Measurements from ENCODE around the gene ARL4A. TPM values are rescaled to one million over a fixed set of nuclear protein-coding genes. Genes with fewer than 3 reads are reported as not detected.
A peak's percentile ranks its signal among the peaks of the same experiment; 100 is the strongest.
"Not testable (repeated sequence)": the region's sequence is repeated elsewhere in the genome, so short reads cannot be mapped to it uniquely, and the experiment has no call there.

The ARL4A gene, protein sequence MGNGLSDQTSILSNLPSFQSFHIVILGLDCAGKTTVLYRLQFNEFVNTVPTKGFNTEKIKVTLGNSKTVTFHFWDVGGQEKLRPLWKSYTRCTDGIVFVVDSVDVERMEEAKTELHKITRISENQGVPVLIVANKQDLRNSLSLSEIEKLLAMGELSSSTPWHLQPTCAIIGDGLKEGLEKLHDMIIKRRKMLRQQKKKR
- 10 to 100 TPM; 18.9 to 37.6 (median 27.3) TPM for polyA plus RNA-seq (ENCODE audit: insufficient read length in 10 of 10)
- long read RNA-seq, donor 1, transcript ARL4A-206 (2 exons, 845 nt) = major isoform, 7 of 10 reads
- long read RNA-seq, donor 1, partial matches to known transcripts = 0 of 10 reads
- long read RNA-seq, donor 1, other reads (novel, unspliced or antisense) = 0 of 10 reads
- long read RNA-seq, donor 2, partial matches to known transcripts = 0 of 4 reads
- long read RNA-seq, donor 2, other reads (novel, unspliced or antisense) = 0 of 4 reads
- long read RNA-seq, donor 3 = 0 reads
- long read RNA-seq, donor 4, partial matches to known transcripts = 0 of 7 reads
- long read RNA-seq, donor 4, other reads (novel, unspliced or antisense) = 0 of 7 reads
- long read RNA-seq, donor 5, transcript ARL4A-205 (2 exons, 840 nt) = minor isoform, 5 of 22 reads
- long read RNA-seq, donor 5, transcript ARL4A-206 (2 exons, 845 nt) = minor isoform, 7 of 22 reads
- long read RNA-seq, donor 5, transcript ARL4A-201 (2 exons, 1,147 nt) = major isoform, 8 of 22 reads
- long read RNA-seq, donor 5, partial matches to known transcripts = 0 of 22 reads
- long read RNA-seq, donor 5, other reads (novel, unspliced or antisense) = 0 of 22 reads
- long read RNA-seq, donor 6, partial matches to known transcripts = 5 of 15 reads
- long read RNA-seq, donor 6, other reads (novel, unspliced or antisense) = 0 of 15 reads
- long read RNA-seq, donor 7, partial matches to known transcripts = 0 of 6 reads
- long read RNA-seq, donor 7, other reads (novel, unspliced or antisense) = 0 of 6 reads
- long read RNA-seq, donor 8, transcript ARL4A-206 (2 exons, 845 nt) = major isoform, 9 of 11 reads
- long read RNA-seq, donor 8, partial matches to known transcripts = 0 of 11 reads
- long read RNA-seq, donor 8, other reads (novel, unspliced or antisense) = 0 of 11 reads
- long read RNA-seq, donor 9 = 0 reads

- DNase-seq = peak; percentile 98 to 99 (median 99)
These were observed at the start of gene ARL4A for GRCh38 chr7:12686891-12687717. ARL4A (plus strand) TSS chr7:12687633; CDS start chr7:12688255, 622 bp downstream.

- DNase-seq = peak in 2 of 3 donors; percentile 16 to 46
These were observed 49.4 kb upstream of the ARL4A start for GRCh38 chr7:12637819-12638592.

GRCh38 chr7:12638851-12639456 is 48.5 kb upstream of the ARL4A start:
- DNase-seq = peak in 2 of 3 donors; percentile 14 to 53

DNA sequence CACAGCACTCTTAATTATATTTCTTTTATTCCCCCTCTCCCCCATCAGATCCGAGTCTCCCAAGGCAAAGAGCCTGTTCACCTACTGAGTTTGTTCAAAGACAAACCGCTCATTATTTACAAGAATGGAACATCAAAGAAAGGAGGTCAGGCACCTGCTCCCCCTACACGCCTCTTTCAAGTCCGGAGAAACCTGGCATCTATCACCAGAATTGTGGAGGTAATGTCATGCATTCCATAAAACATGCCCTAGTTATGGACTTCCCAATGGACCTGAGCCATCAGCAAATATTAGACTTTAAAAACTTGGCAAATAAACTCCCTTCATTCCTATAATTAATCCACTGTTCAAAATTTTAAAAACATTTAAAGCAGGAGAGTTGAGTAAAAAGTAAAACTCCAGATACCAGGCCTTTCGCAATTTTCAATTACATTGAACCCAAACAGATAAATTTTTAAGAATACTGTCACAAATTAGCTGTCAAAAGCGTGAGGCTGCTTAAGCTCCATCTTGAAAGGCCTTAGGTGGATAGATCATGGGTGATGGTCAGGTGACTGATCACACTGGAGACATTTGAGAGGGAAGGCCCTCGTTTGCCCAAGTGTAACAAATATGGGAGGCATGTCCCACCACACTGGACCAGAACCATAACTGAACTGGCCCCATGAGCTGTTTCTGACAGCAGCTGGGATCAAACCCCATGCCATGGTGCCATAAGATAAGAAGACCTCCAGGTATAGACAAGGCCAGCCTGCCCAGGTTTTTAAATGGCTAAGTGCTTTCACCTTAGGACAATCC is 46.9 kb upstream of the ARL4A start:
- no peak for DNase-seq

DNA sequence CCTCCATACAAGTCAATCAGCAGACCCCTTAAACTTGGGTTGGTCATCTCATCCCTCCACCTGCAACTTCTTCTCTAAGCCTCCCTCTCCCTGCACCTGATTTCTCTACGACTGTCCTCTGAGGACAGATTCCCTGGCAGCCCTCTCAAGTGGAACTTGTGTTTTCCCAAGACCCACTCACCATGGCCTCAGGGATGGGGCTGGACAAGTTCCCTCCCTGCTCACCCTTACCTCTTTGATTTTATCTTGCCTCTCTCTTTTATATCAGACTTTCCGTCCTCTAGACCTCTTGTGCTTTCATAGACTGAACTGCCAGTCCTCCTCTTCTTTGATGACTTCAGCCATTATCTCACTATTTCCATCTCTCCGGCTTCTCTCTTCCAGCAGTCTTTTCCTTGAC is 46.2 kb upstream of the ARL4A start:
- no peak for DNase-seq

DNA sequence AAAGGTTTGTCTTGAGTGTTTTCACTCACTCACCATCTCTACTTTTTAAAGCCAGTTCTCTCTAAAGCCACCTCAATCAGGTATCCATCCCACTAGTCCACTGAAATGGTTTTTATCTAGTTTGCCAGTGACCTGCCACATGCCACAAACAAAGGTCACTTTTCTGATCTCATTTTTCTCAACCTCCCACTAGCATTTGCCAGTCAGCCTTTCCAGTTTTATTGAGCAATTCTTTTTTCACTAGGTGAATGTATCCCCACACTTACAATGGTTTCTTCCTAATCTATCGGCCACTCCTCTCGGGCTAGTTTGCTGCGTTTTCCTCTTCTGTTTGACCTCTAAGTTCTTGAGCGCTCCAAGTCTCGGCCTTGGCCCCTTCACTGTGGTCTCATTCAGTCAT is 44.9 kb upstream of the ARL4A start:
- DNase-seq = no peak

DNA sequence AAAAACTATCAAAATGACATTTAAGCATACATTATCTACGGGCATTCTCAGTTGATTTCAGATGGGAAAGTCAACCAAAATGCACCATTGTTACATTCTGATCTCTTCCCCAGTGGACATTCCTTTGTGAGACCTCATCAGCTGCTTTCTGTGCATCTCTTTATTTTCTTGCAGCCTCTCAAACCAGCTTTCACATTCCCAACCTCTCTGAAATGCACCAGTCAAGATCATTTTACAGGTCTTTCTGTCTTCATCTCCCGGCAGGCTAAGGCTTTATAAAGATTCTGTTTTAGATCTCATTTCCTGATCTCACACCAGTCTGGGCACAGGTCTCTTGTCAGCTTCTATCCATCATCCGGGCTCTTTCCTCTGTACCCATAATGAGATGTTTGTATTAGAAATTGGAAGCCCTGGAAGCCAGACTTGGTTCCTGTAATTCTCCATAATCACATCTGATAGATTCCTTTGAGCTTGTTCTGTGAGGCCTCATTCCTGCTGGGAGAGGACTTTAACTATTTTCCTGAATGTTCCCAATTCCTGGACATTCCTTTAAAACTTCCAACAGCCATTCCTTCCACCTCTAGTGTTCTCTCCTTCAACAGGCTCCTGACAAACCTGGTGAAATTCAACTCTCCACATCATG is 44.3 kb upstream of the ARL4A start:
- DNase-seq = no peak

DNA sequence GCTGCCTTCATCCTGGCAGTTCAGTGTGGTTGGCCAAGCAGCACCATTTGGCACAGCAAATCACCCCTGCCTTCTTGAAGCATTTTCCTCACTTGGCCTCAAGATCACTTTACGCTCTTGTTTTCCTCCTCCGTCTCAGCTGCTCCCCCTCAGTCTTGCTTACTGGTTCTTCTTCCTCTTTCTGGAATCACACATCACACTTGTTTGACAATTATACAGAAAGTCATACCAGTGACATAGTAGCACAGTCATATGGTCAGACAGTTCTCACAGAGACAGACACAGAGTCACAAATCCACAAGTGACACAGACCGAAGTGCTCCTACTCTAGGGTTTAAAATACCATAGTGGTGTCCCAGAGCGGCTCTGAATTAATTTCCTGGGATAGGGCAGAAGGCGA is 43.8 kb upstream of the ARL4A start:
- DNase-seq = no peak

DNA sequence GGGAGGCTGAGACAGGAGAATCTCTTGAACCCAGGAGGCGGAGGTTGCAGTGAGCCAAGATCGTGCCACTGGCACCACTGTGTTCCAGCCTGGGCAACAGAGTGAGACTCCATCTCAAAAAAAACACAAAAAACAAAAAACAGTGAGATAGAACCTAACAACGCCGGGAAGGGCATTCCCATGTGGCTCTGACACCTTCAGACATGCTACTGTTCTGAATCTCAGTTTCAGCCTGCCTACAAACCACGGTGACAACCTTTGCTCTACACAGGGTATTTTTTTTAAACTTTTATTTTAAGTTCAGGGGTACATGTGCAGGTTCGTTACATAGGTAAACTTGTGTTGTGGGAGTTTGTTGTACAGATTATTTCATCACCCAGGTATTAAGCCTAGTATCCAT is 42.2 kb upstream of the ARL4A start:
- DNase-seq = not testable (repeated sequence)

DNA sequence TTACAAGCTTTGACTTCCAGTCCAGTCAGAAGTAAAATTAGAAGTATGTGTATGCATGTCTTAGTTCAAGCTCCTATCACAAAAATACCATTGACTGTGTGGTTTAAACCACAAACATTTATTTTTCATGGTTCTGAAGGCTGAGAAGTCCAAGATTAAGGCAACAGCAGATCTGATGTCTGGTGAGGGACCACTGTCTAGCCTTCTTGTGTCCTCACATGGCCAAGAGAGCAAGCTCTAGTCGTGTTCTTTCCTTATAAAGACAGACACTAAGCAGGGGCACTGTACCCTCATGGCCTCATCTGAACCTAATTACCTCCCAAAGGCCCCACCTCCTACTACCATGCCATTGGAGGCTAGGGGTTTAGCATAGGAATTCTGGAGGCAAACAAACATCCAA is 41.3 kb upstream of the ARL4A start:
- no peak for DNase-seq

- DNase-seq = no peak
These were observed 39.8 kb upstream of the ARL4A start for GRCh38 chr7:12647364-12648219.

- DNase-seq = no peak
These were observed 38.6 kb upstream of the ARL4A start for GRCh38 chr7:12648704-12649261.

GRCh38 chr7:12649348-12649747 is 38.1 kb upstream of the ARL4A start:
- DNase-seq = no peak

- DNase-seq = no peak
These were observed 37.4 kb upstream of the ARL4A start for GRCh38 chr7:12650080-12650479.

DNA sequence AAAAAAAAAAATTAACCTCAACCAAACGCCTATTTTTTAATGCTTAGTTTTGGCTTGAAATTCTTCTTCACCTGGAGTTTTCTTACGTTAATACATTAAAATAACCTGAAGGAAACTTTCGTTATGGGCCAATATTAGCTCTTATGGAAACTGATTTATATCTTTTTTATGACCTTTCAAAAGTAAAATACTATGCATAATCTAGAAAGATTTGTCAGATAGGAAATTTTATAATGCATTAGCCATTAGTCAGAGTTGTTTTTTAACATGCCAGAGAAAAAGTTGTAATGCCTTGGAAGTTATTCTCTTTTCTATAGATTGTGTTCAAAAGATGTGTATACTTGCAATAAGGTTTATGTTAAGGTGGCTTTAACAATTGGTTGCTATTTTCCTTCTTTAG is 34.3 kb upstream of the ARL4A start:
- no peak for DNase-seq

- no peak for DNase-seq
These were observed 33.9 kb upstream of the ARL4A start for GRCh38 chr7:12653518-12653917.

DNA sequence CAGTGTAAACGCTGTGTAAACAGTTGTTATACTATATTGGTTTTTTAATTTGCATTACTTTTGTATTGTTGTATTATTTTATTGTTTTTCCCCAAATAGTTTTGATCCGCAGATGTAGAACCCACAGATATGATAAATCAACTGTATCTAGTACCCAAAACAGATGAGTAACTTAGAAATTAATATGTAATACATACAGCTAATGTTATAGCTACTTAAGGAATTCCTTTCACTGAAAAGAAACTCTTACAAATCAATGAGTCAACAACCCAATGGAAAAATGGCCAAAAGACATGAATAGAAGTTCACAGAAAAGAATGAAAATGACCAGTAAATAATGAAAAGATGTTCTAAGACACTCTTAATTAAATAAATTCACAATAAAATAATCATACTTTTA is 32.3 kb upstream of the ARL4A start:
- no peak for DNase-seq
